ENCODE measurements around the gene AHRR.
"Not testable (repeated sequence)": the region's sequence is repeated elsewhere in the genome, so short reads cannot be mapped to it uniquely, and the experiment has no call there.

- TF ChIP-seq CTCF (conservative IDR thresholded peaks at IDR 0.05; ENCODE audit: low read depth, low read length); EZH2 (IDR thresholded peaks at IDR 0.05; ENCODE audit: low read length, unreplicated experiment): not testable (repeated sequence)
Measured at GRCh38 chr5:296954-297353, 24.6 kb upstream of the AHRR start.
